Uterus (tissue), 2 donors: ENCODE measurements around the gene RPUSD4.

Experiments used
- CTCF ChIP-seq, 4 experiments: fragments of 200-600 bp in 2 of 4; fragments of 450-650 bp in 2 of 4; sonication (generic) in 2 of 4; IDR thresholded peaks; one replicate each; pipeline ENCODE4 v1.5.1; 2016 to 2019; ENCODE audit warnings: antibody characterized with exemption in 4 of 4, mild to moderate bottlenecking in 2 of 4, moderate library complexity in 1 of 4
- POLR2A ChIP-seq, 2 donors: fragments of 450-650 bp; IDR thresholded peaks; one replicate each; pipeline ENCODE4 v1.6.1; 2016; ENCODE audit warnings: antibody characterized with exemption in 2 of 2, mild to moderate bottlenecking in 1 of 2, moderate library complexity in 1 of 2

DNA sequence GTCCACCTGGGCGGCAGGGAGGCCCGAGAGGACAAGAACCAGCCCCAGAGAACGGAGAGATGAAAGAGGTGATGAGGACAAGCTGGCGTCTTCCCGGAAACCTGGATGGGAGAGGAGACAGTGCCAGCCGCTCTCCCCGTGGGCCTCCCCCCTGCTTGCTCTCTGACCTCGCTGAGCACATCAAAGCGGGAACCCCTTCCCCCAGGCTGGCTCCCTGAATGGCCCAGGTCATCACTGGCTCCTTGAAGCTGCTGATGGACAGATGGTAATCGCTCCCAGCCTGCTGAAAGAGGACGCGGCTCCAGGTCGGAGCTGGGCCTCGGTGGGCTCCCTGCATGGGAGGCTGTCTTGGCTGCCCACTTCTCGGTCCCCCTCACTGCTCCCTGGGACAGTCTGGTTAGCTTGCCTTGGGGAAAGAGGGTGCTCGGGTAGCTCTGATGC is 18.4 kb downstream of the RPUSD4 start:
- TF ChIP-seq CTCF (IDR thresholded peaks at IDR 0.05) = no peak
- TF ChIP-seq POLR2A (IDR thresholded peaks at IDR 0.05) = no peak
